Measurements from ENCODE around the gene PLCG2. TPM values are rescaled to one million over a fixed set of nuclear protein-coding genes. Genes with fewer than 3 reads are reported as not detected.

PLCG2 gene
- total and polyA plus RNA-seq, 8 donors = 5.1 to 48.7 (median 9.4) TPM

GRCh38 chr16:81992859-81993258 lies 213.8 kb downstream of the PLCG2 start:
- intact Hi-C loops (cut with DNase I) = no loop called here
- H3K36me3 ChIP-seq = no peaks in the 10 kb centered on the region
- TF ChIP-seq CTCF (IDR thresholded peaks at IDR 0.05) = no peak
- H3K9me3 ChIP-seq = no peaks in the 10 kb centered on the region
- H3K27me3 ChIP-seq = no peaks in the 10 kb centered on the region
- no peak for ATAC-seq
- no peak overlapping the region for H3K27ac ChIP-seq
- H3K4me3 ChIP-seq = no peak overlapping the region
- H3K4me1 ChIP-seq = peaks cover 0 to 11% of the 10 kb centered on the region in 2 donors
- DNase-seq = no peak

- intact Hi-C loops (cut with DNase I) = no loop called here
- no peak for TF ChIP-seq CTCF (IDR thresholded peaks at IDR 0.05)
- DNase-seq (no peak), ATAC-seq (no peak)
- Histone ChIP-seq H3K36me3 (peaks cover 0 to 7% of the 10 kb centered on the region in 2 donors), H3K4me3 (no peak overlapping the region), H3K9me3 (no peaks in the 10 kb centered on the region), H3K27me3 (no peaks in the 10 kb centered on the region), H3K4me1 (peaks cover 0 to 12% of the 10 kb centered on the region in 2 donors), H3K27ac (no peak overlapping the region)
These were observed 215.4 kb downstream of the PLCG2 start for GRCh38 chr16:81994485-81994884.

GRCh38 chr16:81995651-81996050 lies 216.6 kb downstream of the PLCG2 start:
- Histone ChIP-seq H3K9me3 (no peaks in the 10 kb centered on the region), H3K4me3 (no peak overlapping the region), H3K4me1 (peaks cover 0 to 12% of the 10 kb centered on the region in 2 donors), H3K27me3 (no peaks in the 10 kb centered on the region), H3K27ac (no peak overlapping the region), H3K36me3 (peaks cover 0 to 15% of the 10 kb centered on the region in 2 donors)
- DNase-seq = no peak
- no peak for ATAC-seq
- no peak for TF ChIP-seq CTCF (IDR thresholded peaks at IDR 0.05)
- intact Hi-C loops (cut with DNase I) = no loop called here

- intact Hi-C loops (cut with DNase I) = no loop called here
- no peaks in the 10 kb centered on the region for H3K27me3 ChIP-seq
- DNase-seq = no peak
- peak; percentile 53 for ATAC-seq
- H3K36me3 ChIP-seq = peaks cover 0 to 15% of the 10 kb centered on the region in 2 donors
- H3K4me3 ChIP-seq = no peak overlapping the region
- no peak for TF ChIP-seq CTCF (IDR thresholded peaks at IDR 0.05)
- peaks cover 0 to 12% of the 10 kb centered on the region in 2 donors for H3K4me1 ChIP-seq
- H3K9me3 ChIP-seq = no peaks in the 10 kb centered on the region
- H3K27ac ChIP-seq = no peak overlapping the region
These were observed 217.8 kb downstream of the PLCG2 start for GRCh38 chr16:81996664-81997509.

- Histone ChIP-seq H3K9me3 (no peaks in the 10 kb centered on the region), H3K27me3 (no peaks in the 10 kb centered on the region), H3K27ac (no peak overlapping the region), H3K4me1 (peaks cover 0 to 12% of the 10 kb centered on the region in 2 donors), H3K4me3 (no peak overlapping the region), H3K36me3 (peaks cover 0 to 15% of the 10 kb centered on the region in 2 donors)
- intact Hi-C loops (cut with DNase I) = no loop called here
- DNase-seq = no peak
- TF ChIP-seq CTCF (IDR thresholded peaks at IDR 0.05) = no peak
- peak; percentile 87 for ATAC-seq
These were observed 218.6 kb downstream of the PLCG2 start for GRCh38 chr16:81997738-81998137.

All from left lung (tissue), 10 donors.